ENCODE data around the gene SGCE.

Gene SGCE

DNA sequence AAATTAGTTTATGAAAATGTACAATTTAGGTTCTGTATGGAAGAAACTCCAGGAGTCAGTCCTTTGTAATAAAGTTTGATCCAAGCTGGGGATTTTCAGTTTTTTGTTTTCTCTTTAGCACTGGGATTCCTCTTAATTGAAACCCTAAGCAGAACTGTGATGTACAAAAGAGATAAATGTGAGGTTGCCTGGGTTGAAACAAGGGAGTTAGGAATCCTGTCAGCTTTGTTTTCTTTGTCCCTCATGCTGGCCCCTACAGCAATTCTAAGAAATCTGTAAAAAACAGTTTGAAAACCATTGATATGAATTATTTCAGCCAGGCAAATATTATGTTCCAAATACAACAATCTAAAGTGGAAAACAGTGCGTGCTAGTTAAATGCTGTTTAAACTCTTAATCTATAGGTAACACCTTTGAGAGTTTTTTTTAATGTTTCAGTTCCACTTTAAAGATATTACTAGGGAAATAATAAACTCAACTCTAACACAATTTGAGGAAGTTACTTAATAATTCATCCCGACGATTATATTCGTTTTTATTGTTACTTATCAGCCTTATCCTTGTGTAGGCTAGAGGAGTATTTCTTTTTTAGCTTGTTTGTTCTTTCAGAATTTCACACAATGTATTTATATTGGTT is 65.3 kb downstream of the SGCE start:
- DNase-seq = no peak
- intact Hi-C loops (cut with DNase I) = no loop called here

- DNase-seq = no peak
- intact Hi-C loops (cut with DNase I) = no loop called here
Measured at GRCh38 chr7:94588075-94588474, 67.9 kb downstream of the SGCE start.

DNA sequence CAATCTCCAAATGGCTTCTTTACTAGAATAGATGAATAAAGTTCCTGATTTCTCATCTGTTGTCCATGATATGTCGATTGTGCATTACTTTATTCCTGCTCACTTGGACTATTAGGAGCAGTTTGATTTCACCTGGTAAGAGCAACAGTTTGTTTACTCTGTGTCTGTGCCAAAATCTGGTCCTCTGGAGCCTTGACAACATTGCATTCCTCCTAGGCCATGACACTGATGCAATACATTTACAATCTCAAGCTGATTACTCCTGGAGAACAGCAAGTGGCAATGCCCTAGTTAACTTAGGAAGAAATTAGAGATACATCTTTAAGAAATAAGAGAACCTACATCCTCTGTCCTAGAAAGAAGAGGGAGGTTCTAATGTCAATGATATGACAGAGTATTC is 71.8 kb downstream of the SGCE start:
- intact Hi-C loops (cut with DNase I) = no loop called here
- DNase-seq = no peak

GRCh38 chr7:94580601-94581000 is 75.3 kb downstream of the SGCE start:
- intact Hi-C loops (cut with DNase I) = no loop called here
- no peak for DNase-seq

GRCh38 chr7:94579470-94579869 is 76.5 kb downstream of the SGCE start:
- no peak for DNase-seq
- intact Hi-C loops (cut with DNase I) = no loop called here

DNA sequence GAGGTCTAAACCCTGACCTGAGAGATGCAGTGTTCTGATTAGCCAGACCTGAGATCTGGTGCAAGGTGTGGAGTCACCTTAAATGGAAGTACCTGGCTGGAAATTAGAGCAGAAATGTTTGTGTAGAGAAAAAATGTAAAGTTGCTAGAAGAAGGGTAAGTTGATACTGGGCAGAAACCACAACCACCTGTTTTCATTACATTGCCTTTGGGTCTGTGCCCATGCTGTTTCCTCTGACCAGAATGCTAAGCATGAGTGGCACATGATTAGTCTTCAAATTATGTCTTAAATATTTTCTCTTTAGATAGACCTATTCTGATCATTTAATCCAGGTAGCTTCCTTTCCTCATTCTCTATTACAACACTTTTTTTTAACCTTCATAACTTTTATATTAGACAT is 77.3 kb downstream of the SGCE start:
- intact Hi-C loops (cut with DNase I) = no loop called here
- DNase-seq = no peak

DNA sequence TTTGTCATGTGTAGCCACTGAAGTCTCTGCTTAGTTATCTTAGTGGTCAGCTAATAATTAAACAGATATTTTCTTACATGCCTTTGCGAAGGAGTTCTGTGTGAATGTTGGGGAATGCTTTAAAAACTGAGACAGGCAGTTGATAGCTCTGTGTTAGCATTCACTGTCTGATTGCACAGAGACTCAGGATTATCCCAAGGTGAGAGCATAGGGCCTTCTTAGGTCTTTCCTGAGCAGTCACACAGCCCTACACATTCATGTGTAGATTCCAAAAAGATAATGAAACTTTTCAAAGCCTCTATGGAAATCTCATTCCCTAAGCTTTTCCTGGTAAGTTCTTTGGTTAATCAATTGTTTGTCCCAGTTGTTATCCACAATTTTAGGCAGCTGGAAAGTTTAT is 78.6 kb downstream of the SGCE start:
- DNase-seq = no peak
- intact Hi-C loops (cut with DNase I) = no loop called here

DNA sequence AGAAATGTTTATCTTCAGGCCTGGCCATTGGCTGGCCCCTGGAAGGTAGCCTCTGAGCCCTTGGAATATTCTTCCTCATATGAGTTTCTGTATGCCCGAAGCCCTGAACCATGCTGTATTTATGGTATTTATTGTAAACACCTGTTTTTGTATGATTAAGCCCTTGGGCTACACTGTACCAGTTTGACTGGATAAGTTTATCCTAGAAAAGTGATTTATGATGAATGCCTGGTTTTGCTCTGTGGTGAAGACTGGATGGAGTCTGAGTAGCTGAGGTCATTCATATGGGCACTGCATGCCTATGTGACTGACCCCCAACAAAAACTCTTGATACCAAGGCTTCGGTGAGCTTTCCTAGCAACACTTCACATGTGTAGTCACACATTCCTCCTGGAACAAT is 79.6 kb downstream of the SGCE start:
- intact Hi-C loops (cut with DNase I) = no loop called here
- DNase-seq = no peak

GRCh38 chr7:94575646-94576045 is 80.3 kb downstream of the SGCE start:
- DNase-seq = no peak
- intact Hi-C loops (cut with DNase I) = no loop called here

DNA sequence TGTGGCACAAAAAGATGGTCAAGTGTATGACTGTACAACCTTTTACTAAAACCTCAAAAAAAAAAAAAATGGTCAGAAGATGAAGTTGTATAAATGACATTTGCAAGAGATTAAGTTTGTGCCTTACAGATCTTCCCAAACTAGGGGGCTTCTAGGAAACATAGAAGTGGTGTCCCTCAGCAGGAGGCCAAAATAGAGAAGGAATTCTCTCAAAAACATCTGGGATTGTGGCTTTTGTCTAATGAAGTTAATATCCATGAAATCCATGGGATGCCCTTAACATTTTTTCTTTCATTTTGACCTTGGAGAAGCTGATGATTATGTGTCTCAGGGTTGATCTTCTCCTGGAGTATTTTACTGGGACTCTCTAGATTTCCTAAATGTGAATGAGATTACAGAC is 84.1 kb downstream of the SGCE start:
- intact Hi-C loops (cut with DNase I) = no loop called here
- DNase-seq = no peak

GRCh38 chr7:94567396-94567795 is 88.5 kb downstream of the SGCE start:
- intact Hi-C loops (cut with DNase I) = no loop called here
- no peak for DNase-seq

- no peak for DNase-seq
- intact Hi-C loops (cut with DNase I) = no loop called here
Measured at GRCh38 chr7:94565247-94565894, 90.6 kb downstream of the SGCE start.

- DNase-seq = no peak
- intact Hi-C loops (cut with DNase I) = no loop called here
Measured at GRCh38 chr7:94562525-94562924, 93.4 kb downstream of the SGCE start.

DNA sequence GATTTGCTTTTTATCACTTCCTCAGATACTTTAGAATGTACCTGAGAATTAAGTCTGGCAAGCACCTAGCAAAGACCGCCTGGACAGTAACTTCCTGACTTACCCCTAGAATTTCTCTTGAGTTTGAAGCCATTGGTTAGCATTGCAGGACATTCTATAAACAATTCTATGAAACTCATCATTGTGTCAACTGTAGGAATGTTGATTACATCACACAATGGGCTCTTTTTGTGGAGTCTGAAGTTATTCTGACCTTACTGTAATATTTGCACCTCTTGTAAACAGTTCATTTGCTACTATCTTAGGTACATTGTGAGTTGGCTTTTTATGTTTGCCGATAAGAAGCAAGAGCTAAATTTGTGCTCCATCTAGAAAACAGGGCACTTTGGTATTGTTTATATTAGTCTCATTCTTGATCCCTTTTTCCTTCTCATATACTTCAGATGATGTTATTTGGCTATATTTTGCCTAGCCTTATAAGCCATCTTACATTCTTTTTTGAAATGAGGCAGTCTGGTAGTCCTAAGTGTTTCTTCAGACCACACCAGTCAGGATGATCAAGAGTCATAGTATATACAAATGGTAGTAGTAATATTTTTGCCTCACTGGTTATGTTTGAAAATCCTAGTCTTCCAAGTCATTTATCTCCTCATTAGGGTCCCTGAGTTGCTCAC is 94.0 kb downstream of the SGCE start:
- DNase-seq = no peak
- intact Hi-C loops (cut with DNase I) = no loop called here

GRCh38 chr7:94559972-94560371 is 96.0 kb downstream of the SGCE start:
- DNase-seq = no peak
- intact Hi-C loops (cut with DNase I) = no loop called here

GRCh38 chr7:94557215-94557614 is 98.7 kb downstream of the SGCE start:
- intact Hi-C loops (cut with DNase I) = no loop called here
- no peak for DNase-seq

- DNase-seq = no peak
- intact Hi-C loops (cut with DNase I) = no loop called here
Measured at GRCh38 chr7:94556028-94556427, 99.9 kb downstream of the SGCE start.

- DNase-seq = no peak
- intact Hi-C loops (cut with DNase I) = no loop called here
Measured at GRCh38 chr7:94547126-94547525, 108.8 kb downstream of the SGCE start.

DNA sequence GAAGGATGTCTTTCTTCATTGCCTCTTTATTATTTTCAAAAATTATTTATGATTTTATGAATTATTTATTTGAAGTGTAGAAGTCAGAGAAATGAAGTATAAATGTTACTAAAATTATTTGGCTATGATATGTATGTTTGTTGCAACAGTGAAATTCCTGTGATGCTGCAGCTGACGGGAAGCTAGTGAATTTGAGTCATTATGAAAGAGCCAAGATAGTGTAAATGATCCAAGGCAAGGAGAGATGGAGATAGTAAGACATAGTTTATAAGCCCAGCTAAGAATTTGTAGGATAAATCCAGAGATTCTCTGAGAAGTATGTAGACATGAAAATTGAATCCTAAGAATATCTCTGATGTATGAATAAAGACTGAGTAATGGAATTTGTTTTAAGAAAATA is 115.5 kb downstream of the SGCE start:
- DNase-seq = no peak
- intact Hi-C loops (cut with DNase I) = no loop called here
